Measurements from ENCODE around the gene C1orf185.

- TF ChIP-seq CTCF (IDR thresholded peaks at IDR 0.05) = no peak
- no peak for TF ChIP-seq POLR2AphosphoS5 (IDR thresholded peaks at IDR 0.05; ENCODE audit: low read depth, low read length)
- TF ChIP-seq TEAD4 (IDR thresholded peaks at IDR 0.05; ENCODE audit: borderline replicate concordance, insufficient read depth) = no peak
- TF ChIP-seq SIN3A (IDR thresholded peaks at IDR 0.05; ENCODE audit: borderline replicate concordance, low read depth, low read length) = no peak
- no peak for TF ChIP-seq REST (IDR thresholded peaks at IDR 0.05; ENCODE audit: low read depth, low read length)
- no peak for TF ChIP-seq MAX (IDR thresholded peaks at IDR 0.05; ENCODE audit: low read depth)
- no peak for TF ChIP-seq RCOR1 (IDR thresholded peaks at IDR 0.05; ENCODE audit: low read length)
- no peak for TF ChIP-seq EZH2phosphoT487 (IDR thresholded peaks at IDR 0.05; ENCODE audit: borderline replicate concordance, low read depth)
- no peak for TF ChIP-seq JUND (IDR thresholded peaks at IDR 0.05)
Observed at GRCh38 chr1:51170342-51170741, 68.3 kb downstream of the C1orf185 start.
